K562 (cell line): ENCODE data around the gene BMF. TPM values are rescaled to one million over a fixed set of nuclear protein-coding genes. Genes with fewer than 3 reads are reported as not detected.

Experiments
- CBX5 ChIP-seq: IDR thresholded peaks from 2 replicates; pipeline ENCODE4 v1.6.1; 2014; ENCODE audit warnings: low read depth, borderline replicate concordance
- EHMT2 ChIP-seq: fragments of 450-650 bp; IDR thresholded peaks from 2 replicates; pipeline ENCODE4 v1.6.1; 2018; ENCODE audit warnings: antibody characterized with exemption
- EZH2 ChIP-seq: IDR thresholded peaks from 2 replicates; pipeline ENCODE4 v1.6.1; 2012; ENCODE audit warnings: low read depth, mild to moderate bottlenecking, inconsistent platforms, low read length, borderline replicate concordance
- FOXA1 ChIP-seq: fragments of 450-650 bp; IDR thresholded peaks from 2 replicates; pipeline ENCODE4 v1.6.1; 2016; ENCODE audit warnings: mild to moderate bottlenecking, borderline replicate concordance
- FOXM1 ChIP-seq, 2 experiments: fragments of 450-650 bp in 1 of 2; sonication (generic) in 1 of 2; formaldehyde crosslinking in 1 of 2; IDR thresholded peaks; 2 replicates each; pipeline versions ENCODE4 v1.6.1 to v1.9.0; 2017 to 2022; ENCODE audit warnings: low read depth in 2 of 2, mild to moderate bottlenecking in 2 of 2, missing genetic modification reagents in 1 of 2, moderate library complexity in 1 of 2
- HDAC8 ChIP-seq: fragments of 450-650 bp; IDR thresholded peaks from 2 replicates; pipeline ENCODE4 v1.6.1; 2016; ENCODE audit warnings: mild to moderate bottlenecking, missing genetic modification characterization, moderate library complexity, missing compliant biosample characterization
- IRF2 ChIP-seq: sonication (generic); formaldehyde crosslinking; IDR thresholded peaks from 2 replicates; pipeline ENCODE4 v1.8.1; 2022; ENCODE audit warnings: mild to moderate bottlenecking, missing genetic modification reagents
- LCOR ChIP-seq: sonication (generic); formaldehyde crosslinking; IDR thresholded peaks from 2 replicates; pipeline ENCODE4 v1.8.0; 2022; ENCODE audit warnings: mild to moderate bottlenecking, missing genetic modification reagents
- RERE ChIP-seq: sonication (generic); formaldehyde crosslinking; IDR thresholded peaks from 2 replicates; pipeline ENCODE4 v1.8.0; 2023; ENCODE audit warnings: missing genetic modification reagents, mild to moderate bottlenecking, borderline replicate concordance
- SAP30 ChIP-seq: fragments of 200-600 bp; sonication (generic); IDR thresholded peaks from 2 replicates; pipeline ENCODE4 v1.6.1; 2012; ENCODE audit warnings: borderline replicate concordance, low read depth, mild to moderate bottlenecking, moderate library complexity, low read length, control low read depth, inconsistent platforms; ENCODE audit not compliant: insufficient read depth, poor library complexity, severe bottlenecking
- SRSF1 ChIP-seq: fragments of 200-400 bp; formaldehyde crosslinking; IDR thresholded peaks from 2 replicates; pipeline ENCODE4 v1.6.1; 2017; ENCODE audit warnings: mild to moderate bottlenecking, low read depth, low read length, moderate library complexity
- TCF3 ChIP-seq: sonication (generic); formaldehyde crosslinking; IDR thresholded peaks from 2 replicates; pipeline ENCODE4 v1.4.0; 2020; ENCODE audit warnings: mild to moderate bottlenecking, missing genetic modification reagents
- VEZF1 ChIP-seq: fragments of 200-800 bp; sonication (Bioruptor generic); IDR thresholded peaks from 2 replicates; pipeline ENCODE4 v1.6.1; 2017; ENCODE audit warnings: missing genetic modification characterization, missing compliant biosample characterization
- ZNF121 ChIP-seq: sonication (generic); formaldehyde crosslinking; conservative IDR thresholded peaks from 2 replicates; pipeline ENCODE4 v1.8.0; 2022; ENCODE audit warnings: missing genetic modification reagents
- ZNF24 ChIP-seq: fragments of 450-650 bp; IDR thresholded peaks from 2 replicates; pipeline ENCODE4 v1.6.1; 2016
- polyA plus RNA-seq, 8 experiments: library from polyadenylated mRNA; depleted of rRNA in 4 of 8; stranded (reverse) in 5 of 8; unstranded in 3 of 8; fragments of >200 nt; fragmentation: Nextera tagmentation in 2 of 8; fragmentation: Illumina TruSeq in 1 of 8; extraction: Ambion mirVana in 2 of 8; extraction: Trizol in 1 of 8; gene quantifications; 2 replicates each; pipeline versions ENCODE4 v1.2.1 to v1.2.3, GENCODE V29; 2011 to 2014; ENCODE audit warnings: inconsistent platforms in 1 of 8, missing spikeins in 1 of 8
- total RNA-seq, 7 experiments: library from RNA; depleted of rRNA in 6 of 7; stranded (reverse); fragments of >200 nt in 6 of 7; fragmentation: Illumina TruSeq in 2 of 7; extraction: Trizol in 2 of 7; gene quantifications; 2 replicates each; pipeline versions ENCODE4 v1.2.1 to v1.2.3, GENCODE V29; 2011 to 2021; ENCODE audit warnings: low replicate concordance in 1 of 7
- TF ChIP-seq, protein P1 (sequence below): fragments of 250-450 bp; sonication (Bioruptor Pico); IDR thresholded peaks from 2 replicates; pipeline ENCODE4 v1.8.0; 2022; ENCODE audit warnings: moderate library complexity, mild to moderate bottlenecking, inconsistent platforms

BMF gene
- total and polyA plus RNA-seq, 9 of the 15 experiments (the other 6 are each of a cell fraction or from before 2014, with no cell fraction given): 0.25 to 0.91 (median 0.59) TPM; not detected in 2

GRCh38 chr15:40108855-40109735 lies at the start of gene BMF (continued):
- peak; percentile 94 for TF ChIP-seq EZH2
- TF ChIP-seq EHMT2: peak; percentile 86
- TF ChIP-seq FOXM1 (IDR thresholded peaks at IDR 0.05; ENCODE audit: low read depth): peak; percentile 94
- TF ChIP-seq FOXM1 (CRISPR knock-in tag; IDR thresholded peaks at IDR 0.05; ENCODE audit: low read depth): no peak
- TF ChIP-seq RERE (CRISPR knock-in tag): no peak
- peak; percentile 82; the same call in 1 of the 2 replicates for TF ChIP-seq LCOR
- no peak for TF ChIP-seq IRF2 (CRISPR knock-in tag)
- peak; percentile 38 for TF ChIP-seq SAP30
- no peak for TF ChIP-seq ZNF24
- no peak for TF ChIP-seq ZNF121 (CRISPR knock-in tag)
- TF ChIP-seq CBX5: no peak
- TF ChIP-seq, protein P1, sequence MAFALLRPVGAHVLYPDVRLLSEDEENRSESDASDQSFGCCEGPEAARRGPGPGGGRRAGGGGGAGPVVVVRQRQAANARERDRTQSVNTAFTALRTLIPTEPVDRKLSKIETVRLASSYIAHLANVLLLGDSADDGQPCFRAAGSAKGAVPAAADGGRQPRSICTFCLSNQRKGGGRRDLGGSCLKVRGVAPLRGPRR: no peak
- TF ChIP-seq SRSF1: no peak
- no peak for TF ChIP-seq FOXA1
- TF ChIP-seq TCF3 (CRISPR knock-in tag): no peak
- no peak for TF ChIP-seq HDAC8 (tag)
- peak; percentile 81 for TF ChIP-seq VEZF1 (CRISPR knock-in tag)
